ENCODE data around the gene MRAP2.

The MRAP2 gene

GRCh38 chr6:84135291-84135690, 101.7 kb downstream of the MRAP2 start:
- no peak for DNase-seq (ENCODE audit: low read depth)

GRCh38 chr6:84136364-84137050, 102.9 kb downstream of the MRAP2 start:
- no peak for DNase-seq (ENCODE audit: low read depth)

GRCh38 chr6:84137051-84137375, 103.4 kb downstream of the MRAP2 start:
- no peak for DNase-seq (ENCODE audit: low read depth)

- no peak for DNase-seq (ENCODE audit: low read depth)
Measured at GRCh38 chr6:84137989-84138575, 104.5 kb downstream of the MRAP2 start.

GRCh38 chr6:84139311-84139710, 105.7 kb downstream of the MRAP2 start:
- no peak for DNase-seq (ENCODE audit: low read depth)
